ENCODE measurements around the gene NFYB. TPM values are rescaled to one million over a fixed set of nuclear protein-coding genes. Genes with fewer than 3 reads are reported as not detected.
"Not testable (repeated sequence)": the region's sequence is repeated elsewhere in the genome, so short reads cannot be mapped to it uniquely, and the experiment has no call there.

Gene NFYB
- total RNA-seq, 1 donor from 2014 or later, result 17.6 TPM

GRCh38 chr12:104115587-104115975 lies 22.4 kb downstream of the NFYB start:
- no peak for DNase-seq (ENCODE audit: low read depth, low spot score)

- DNase-seq (ENCODE audit: low read depth, low spot score), result not testable (repeated sequence)
Observed at GRCh38 chr12:104114834-104115586, 23.0 kb downstream of the NFYB start.

GRCh38 chr12:104109446-104110271 lies 28.4 kb downstream of the NFYB start:
- DNase-seq (ENCODE audit: low read depth, low spot score), result no peak

GRCh38 chr12:104108755-104109445 lies 29.1 kb downstream of the NFYB start:
- peak; percentile 66 for DNase-seq (ENCODE audit: low read depth, low spot score)

GRCh38 chr12:104106965-104107364 lies 31.0 kb downstream of the NFYB start:
- no peak for DNase-seq (ENCODE audit: low read depth, low spot score)

- no peak for DNase-seq (ENCODE audit: low read depth, low spot score)
Observed at GRCh38 chr12:104105461-104105860, 32.5 kb downstream of the NFYB start.

GRCh38 chr12:104097954-104098353 lies 40.1 kb downstream of the NFYB start:
- DNase-seq (ENCODE audit: low read depth, low spot score), result no peak

- DNase-seq (ENCODE audit: low read depth, low spot score), result no peak
Observed at GRCh38 chr12:104095289-104095688, 42.7 kb downstream of the NFYB start.

- DNase-seq (ENCODE audit: low read depth, low spot score), result no peak
Observed at GRCh38 chr12:104094284-104094683, 43.7 kb downstream of the NFYB start.

- no peak for DNase-seq (ENCODE audit: low read depth, low spot score)
Observed at GRCh38 chr12:104091136-104091535, 46.9 kb downstream of the NFYB start.

GRCh38 chr12:104090685-104091084 lies 47.3 kb downstream of the NFYB start:
- DNase-seq (ENCODE audit: low read depth, low spot score), result no peak

GRCh38 chr12:104083769-104084475 lies 54.1 kb downstream of the NFYB start:
- no peak for DNase-seq (ENCODE audit: low read depth, low spot score)

- no peak for DNase-seq (ENCODE audit: low read depth, low spot score)
Observed at GRCh38 chr12:104080764-104081163, 57.2 kb downstream of the NFYB start.

- DNase-seq (ENCODE audit: low read depth, low spot score), result no peak
Observed at GRCh38 chr12:104079024-104079423, 59.0 kb downstream of the NFYB start.

GRCh38 chr12:104073699-104074098 lies 64.3 kb downstream of the NFYB start:
- DNase-seq (ENCODE audit: low read depth, low spot score), result no peak

- no peak for DNase-seq (ENCODE audit: low read depth, low spot score)
Observed at GRCh38 chr12:104072099-104072498, 65.9 kb downstream of the NFYB start.

Other genes with a start within 250 kb of the NFYB start
- gene HSP90B1, start 207.8 kb downstream of the NFYB start, total RNA-seq, result 668 and 1,188 TPM in 2 replicates
- 27.6 and 27.9 TPM in 2 replicates for gene TDG, start 172.3 kb downstream of the NFYB start, total RNA-seq
- 3.4 and 6.0 TPM in 2 replicates for gene GLT8D2, start 88.0 kb downstream of the NFYB start, total RNA-seq
- 13.5 and 30.4 TPM in 2 replicates for gene HCFC2, start 73.7 kb downstream of the NFYB start, total RNA-seq
- gene TXNRD1, start 77.6 kb upstream of the NFYB start, total RNA-seq, result 1,036 and 1,521 TPM in 2 replicates
- 5.1 and 11.7 TPM in 2 replicates for gene EID3, start 165.5 kb upstream of the NFYB start, total RNA-seq